Mesothelial cell of epicardium (in vitro differentiated cells): ENCODE measurements around the gene UBL7. TPM values are rescaled to one million over a fixed set of nuclear protein-coding genes. Genes with fewer than 3 reads are reported as not detected.

Experiments used
- DNase-seq, 2 experiments: peaks; one replicate each; pipeline ENCODE4 v3.0.0; 2021; ENCODE audit warnings: low spot score in 2 of 2; ENCODE audit not compliant: unreplicated experiment in 2 of 2
- H3K27ac Mint-ChIP-seq: 2 replicates; pipeline ENCODE4 v1.8.0; 2021; ENCODE audit warnings: mixed read lengths
- H3K27me3 Mint-ChIP-seq: 2 replicates; pipeline ENCODE4 v1.8.0; 2021; ENCODE audit warnings: low read depth, mixed read lengths
- H3K36me3 Mint-ChIP-seq: 2 replicates; pipeline ENCODE4 v1.8.0; 2021; ENCODE audit warnings: mixed read lengths
- H3K4me1 Mint-ChIP-seq: 2 replicates; pipeline ENCODE4 v1.8.0; 2021; ENCODE audit warnings: mixed read lengths
- H3K4me3 Mint-ChIP-seq: 2 replicates; pipeline ENCODE4 v1.8.0; 2021; ENCODE audit warnings: mild to moderate bottlenecking, moderate library complexity, mixed read lengths
- H3K9me3 Mint-ChIP-seq: 2 replicates; pipeline ENCODE4 v1.8.0; 2021; ENCODE audit warnings: mixed read lengths
- total RNA-seq: library from RNA; stranded (reverse); gene quantifications from 3 replicates; pipeline ENCODE4 v1.2.1, GENCODE V29; 2021
- TF ChIP-seq, protein P1 (sequence below): fragments of 200-600 bp; sonication (generic); IDR thresholded peaks from one replicate; pipeline ENCODE4 v1.5.0; 2021; ENCODE audit warnings: antibody characterized with exemption; ENCODE audit not compliant: unreplicated experiment

Gene UBL7
- total RNA-seq, 1 donor from 2014 or later = 43.2 TPM

GRCh38 chr15:74441248-74441941, 19.6 kb downstream of the UBL7 start:
- Mint-ChIP-seq H3K36me3 (peaks cover 10% of the 10 kb centered on the region), H3K27ac (no peak overlapping the region), H3K4me3 (no peak overlapping the region), H3K4me1 (peaks cover 13% of the 10 kb centered on the region), H3K27me3 (no peaks in the 10 kb centered on the region), H3K9me3 (no peaks in the 10 kb centered on the region)
- TF ChIP-seq, protein P1, sequence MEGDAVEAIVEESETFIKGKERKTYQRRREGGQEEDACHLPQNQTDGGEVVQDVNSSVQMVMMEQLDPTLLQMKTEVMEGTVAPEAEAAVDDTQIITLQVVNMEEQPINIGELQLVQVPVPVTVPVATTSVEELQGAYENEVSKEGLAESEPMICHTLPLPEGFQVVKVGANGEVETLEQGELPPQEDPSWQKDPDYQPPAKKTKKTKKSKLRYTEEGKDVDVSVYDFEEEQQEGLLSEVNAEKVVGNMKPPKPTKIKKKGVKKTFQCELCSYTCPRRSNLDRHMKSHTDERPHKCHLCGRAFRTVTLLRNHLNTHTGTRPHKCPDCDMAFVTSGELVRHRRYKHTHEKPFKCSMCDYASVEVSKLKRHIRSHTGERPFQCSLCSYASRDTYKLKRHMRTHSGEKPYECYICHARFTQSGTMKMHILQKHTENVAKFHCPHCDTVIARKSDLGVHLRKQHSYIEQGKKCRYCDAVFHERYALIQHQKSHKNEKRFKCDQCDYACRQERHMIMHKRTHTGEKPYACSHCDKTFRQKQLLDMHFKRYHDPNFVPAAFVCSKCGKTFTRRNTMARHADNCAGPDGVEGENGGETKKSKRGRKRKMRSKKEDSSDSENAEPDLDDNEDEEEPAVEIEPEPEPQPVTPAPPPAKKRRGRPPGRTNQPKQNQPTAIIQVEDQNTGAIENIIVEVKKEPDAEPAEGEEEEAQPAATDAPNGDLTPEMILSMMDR = no peak
- DNase-seq = no peak

DNA sequence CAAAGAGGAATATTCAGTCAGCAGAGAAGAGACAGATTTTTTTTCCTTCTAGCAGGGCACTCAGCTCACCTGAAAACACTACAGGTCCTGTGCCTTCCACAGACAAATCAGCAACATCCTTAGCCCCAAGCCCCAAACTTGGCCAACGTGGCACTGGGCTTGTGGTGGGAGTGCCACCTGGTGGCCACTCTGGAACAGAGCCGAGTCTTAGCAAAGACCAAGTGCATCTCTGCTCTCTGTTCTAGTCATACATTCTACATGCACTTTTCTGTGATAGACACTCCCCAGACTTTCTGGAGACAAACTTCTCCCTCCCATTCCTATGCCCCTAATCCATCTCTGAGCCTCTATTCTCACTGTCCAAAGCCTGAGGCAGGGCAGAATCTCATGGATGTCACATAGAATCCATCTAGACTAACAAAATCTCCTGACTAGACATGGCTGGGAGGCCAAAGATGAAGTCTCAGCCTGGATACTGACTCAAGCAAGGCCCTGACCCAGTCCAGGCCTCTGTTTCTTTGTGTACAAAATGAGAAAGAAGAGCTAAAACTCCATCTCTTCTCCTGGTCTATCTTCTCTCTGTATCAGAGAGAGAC, 22.1 kb downstream of the UBL7 start:
- peak; percentile 55 to 81 for DNase-seq
- H3K27me3 Mint-ChIP-seq = peaks cover 10% of the 10 kb centered on the region
- no peak overlapping the region for H3K4me3 Mint-ChIP-seq
- H3K4me1 Mint-ChIP-seq = peaks cover 22% of the 10 kb centered on the region
- no peak overlapping the region for H3K27ac Mint-ChIP-seq
- no peaks in the 10 kb centered on the region for H3K9me3 Mint-ChIP-seq
- TF ChIP-seq, protein P1 = peak; percentile 84
- H3K36me3 Mint-ChIP-seq = no peaks in the 10 kb centered on the region

DNA sequence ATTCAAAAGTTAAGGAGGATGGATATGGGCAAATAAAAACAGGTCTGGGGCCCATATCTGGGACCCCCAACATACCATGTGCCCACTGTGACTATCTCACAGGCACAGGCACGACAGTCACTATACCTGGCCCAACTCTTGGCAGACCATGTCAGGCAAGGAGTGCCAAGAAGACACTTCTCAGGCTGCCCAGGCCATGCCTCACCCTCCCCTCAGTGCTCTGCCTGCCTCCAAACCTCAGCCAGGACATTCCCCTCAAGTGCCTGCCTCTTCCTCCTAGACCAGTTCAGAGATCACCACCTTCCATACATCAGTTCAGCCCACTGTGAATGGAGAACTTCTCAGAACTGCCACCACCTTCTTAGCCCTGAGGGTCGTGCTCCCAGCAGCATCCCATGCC, 22.8 kb downstream of the UBL7 start:
- Mint-ChIP-seq H3K4me1 (peaks cover 18% of the 10 kb centered on the region), H3K9me3 (no peaks in the 10 kb centered on the region), H3K27me3 (peaks cover 10% of the 10 kb centered on the region), H3K36me3 (no peaks in the 10 kb centered on the region), H3K27ac (no peak overlapping the region), H3K4me3 (no peak overlapping the region)
- DNase-seq = no peak
- TF ChIP-seq, protein P1 = no peak

- no peak overlapping the region for H3K27ac Mint-ChIP-seq
- H3K36me3 Mint-ChIP-seq = no peaks in the 10 kb centered on the region
- DNase-seq = no peak
- H3K4me1 Mint-ChIP-seq = peaks cover 12% of the 10 kb centered on the region
- peak overlapping the region; percentile 71 for H3K4me3 Mint-ChIP-seq
- no peaks in the 10 kb centered on the region for H3K9me3 Mint-ChIP-seq
- TF ChIP-seq, protein P1 = no peak
- H3K27me3 Mint-ChIP-seq = peaks cover 43% of the 10 kb centered on the region
Observed at GRCh38 chr15:74434263-74435136, 26.5 kb downstream of the UBL7 start.

GRCh38 chr15:74433592-74434262, 27.2 kb downstream of the UBL7 start, which contains the start of gene SEMA7A:
Gene SEMA7A, minus strand, starts transcription at chr15:74433958. Its CDS starts 40 bp downstream, at chr15:74433918.
- DNase-seq = peak; percentile 45 to 70
- H3K9me3 Mint-ChIP-seq = no peaks in the 10 kb centered on the region
- peak within 1 kb of the TSS; percentile 71 for H3K4me3 Mint-ChIP-seq
- H3K36me3 Mint-ChIP-seq = no peaks in the 10 kb centered on the region
- H3K27me3 Mint-ChIP-seq = peaks cover 43% of the 10 kb centered on the region
- H3K4me1 Mint-ChIP-seq = peaks cover 12% of the 10 kb centered on the region
- TF ChIP-seq, protein P1 = no peak
- H3K27ac Mint-ChIP-seq = no peak within 1 kb of the TSS
